ENCODE data around the gene EPHB2. TPM values are rescaled to one million over a fixed set of nuclear protein-coding genes. Genes with fewer than 3 reads are reported as not detected.

EPHB2 gene
- total and polyA plus RNA-seq, 2 donors (not counting 1 experiment from before 2014, with no cell fraction given): 0.07 to 0.39 TPM

DNA sequence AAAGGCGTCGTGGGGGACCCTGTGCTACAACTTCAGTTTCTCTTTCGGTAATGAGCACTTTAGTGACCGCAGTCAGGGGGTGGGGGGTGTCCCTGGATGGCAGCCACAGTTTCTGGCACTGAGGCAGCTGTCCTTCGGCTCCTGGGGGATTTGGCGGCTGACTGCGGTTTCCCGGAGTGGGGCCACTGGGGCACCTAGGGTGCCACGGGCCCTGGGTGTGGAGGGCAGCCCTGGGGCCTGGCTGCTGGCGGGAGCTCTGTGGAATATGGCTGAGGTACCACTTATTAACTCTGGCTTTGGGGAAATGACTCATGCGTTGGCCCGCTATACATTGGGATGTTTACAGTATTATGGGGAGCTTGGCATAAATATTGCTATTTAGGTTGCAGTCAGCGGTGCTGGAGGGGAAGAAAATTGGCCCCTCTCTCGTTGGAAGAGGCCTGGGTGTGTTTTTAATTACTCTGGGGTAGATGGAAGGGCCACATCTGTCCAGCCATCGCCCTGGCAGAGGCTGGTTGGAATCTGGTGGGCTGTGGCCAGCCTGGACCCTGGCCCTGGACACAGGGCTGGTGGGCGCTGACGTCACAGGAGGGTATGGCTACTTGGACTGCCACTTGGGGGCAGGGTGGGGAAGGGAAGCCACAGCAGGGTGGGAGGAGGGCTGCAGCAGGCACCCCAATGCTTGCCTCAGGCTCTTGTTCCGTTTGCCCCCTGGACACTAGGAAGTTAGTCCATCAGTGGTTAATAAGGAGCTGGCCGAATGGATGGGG, 2.0 kb downstream of the EPHB2 start:
- H3K79me2 ChIP-seq (ENCODE audit: control insufficient read depth, insufficient read depth, low read length): no peaks in the 10 kb centered on the region
- intact Hi-C loops (cut with micrococcal nuclease): no loop called here
- H2AFZ ChIP-seq (ENCODE audit: insufficient read depth, low read depth, low read length, poor library complexity, severe bottlenecking): no peak overlapping the region
- no peak overlapping the region for H3K4me2 ChIP-seq (replicated peaks; ENCODE audit: low read depth, low read length, poor library complexity, severe bottlenecking)
- DNase-seq (no peak), ATAC-seq (ENCODE audit: low read depth) (no peak)
- peaks cover 11 to 16% of the 10 kb centered on the region in 2 donors for H3K4me1 ChIP-seq (ENCODE audit: control insufficient read depth in 2 of 2, insufficient read depth in 2 of 2, low read length in 2 of 2)
- Mint-ChIP-seq H3K27ac (no peak overlapping the region), H3K9me3 (ENCODE audit: insufficient read depth) (no peaks in the 10 kb centered on the region), H3K4me1 (peaks cover 16% of the 10 kb centered on the region), H3K4me3 (peak overlapping the region; percentile 80), H3K27me3 (peaks cover 64% of the 10 kb centered on the region)
- no peak overlapping the region for H3K9ac ChIP-seq (ENCODE audit: low read length)
- H3K27ac ChIP-seq (ENCODE audit: low read length in 2 of 2): no peak overlapping the region
- ChIA-PET CTCF (no interaction called here), POLR2A (no interaction called here)
- peaks cover 0 to 44% (median 12%) of the 10 kb centered on the region in 4 experiments for H3K27me3 ChIP-seq (replicated peaks in 1 of 4; ENCODE audit: control extremely low read depth in 1 of 4, control insufficient read depth in 3 of 4, insufficient read depth in 4 of 4, low read length in 3 of 4)
- H3K9me3 ChIP-seq (ENCODE audit: control extremely low read depth in 1 of 3, control insufficient read depth in 2 of 3, insufficient read depth in 1 of 3, low read length in 2 of 3): no peaks in the 10 kb centered on the region
- no peaks in the 10 kb centered on the region for H3K36me3 ChIP-seq (replicated peaks in 1 of 2; ENCODE audit: control extremely low read depth in 1 of 2, control insufficient read depth in 1 of 2, extremely low read depth in 1 of 2, insufficient read depth in 2 of 2, low read length in 1 of 2)
- no peaks in the 10 kb centered on the region for H4K20me1 ChIP-seq (ENCODE audit: control insufficient read depth, insufficient read depth, low read length, poor library complexity, severe bottlenecking)
- TF ChIP-seq EZH2 (IDR thresholded peaks at IDR 0.05; ENCODE audit: borderline replicate concordance, insufficient read depth, low read depth, low read length, poor library complexity, severe bottlenecking) (no peak), CTCF (IDR thresholded peaks at IDR 0.05) (no peak)
- H3K4me3 ChIP-seq (ENCODE audit: control extremely low read depth in 1 of 5, extremely low read depth in 1 of 5, insufficient read depth in 1 of 5, low read depth in 2 of 5, low read length in 4 of 5): no peak overlapping the region
- WGBS (ENCODE audit: insufficient coverage): 86% methylated on average over 17 of the region's 19 CpGs

GRCh38 chr1:22714455-22714854, 3.8 kb downstream of the EPHB2 start:
- H3K4me3 Mint-ChIP-seq: no peak overlapping the region
- H3K27me3 ChIP-seq (replicated peaks in 1 of 4; ENCODE audit: control extremely low read depth in 1 of 4, control insufficient read depth in 3 of 4, insufficient read depth in 4 of 4, low read length in 3 of 4): peaks cover 0 to 34% (median 9%) of the 10 kb centered on the region in 4 experiments
- H2AFZ ChIP-seq (ENCODE audit: insufficient read depth, low read depth, low read length, poor library complexity, severe bottlenecking): no peak overlapping the region
- no peak overlapping the region for H3K4me2 ChIP-seq (replicated peaks; ENCODE audit: low read depth, low read length, poor library complexity, severe bottlenecking)
- H3K27ac Mint-ChIP-seq: no peak overlapping the region
- H3K9ac ChIP-seq (ENCODE audit: low read length): no peak overlapping the region
- H3K9me3 Mint-ChIP-seq (ENCODE audit: insufficient read depth): no peaks in the 10 kb centered on the region
- TF ChIP-seq CTCF (IDR thresholded peaks at IDR 0.05) (no peak), EZH2 (IDR thresholded peaks at IDR 0.05; ENCODE audit: borderline replicate concordance, insufficient read depth, low read depth, low read length, poor library complexity, severe bottlenecking) (no peak)
- no peak for ATAC-seq (ENCODE audit: low read depth)
- POLR2A ChIA-PET: no interaction called here
- no peaks in the 10 kb centered on the region for H3K79me2 ChIP-seq (ENCODE audit: control insufficient read depth, insufficient read depth, low read length)
- no peak overlapping the region for H3K4me3 ChIP-seq (ENCODE audit: control extremely low read depth in 1 of 5, extremely low read depth in 1 of 5, insufficient read depth in 1 of 5, low read depth in 2 of 5, low read length in 4 of 5)
- peaks cover 14% of the 10 kb centered on the region for H3K4me1 Mint-ChIP-seq
- WGBS (ENCODE audit: insufficient coverage): 93% methylated on average over 3 of the region's 3 CpGs
- H3K36me3 ChIP-seq (replicated peaks in 1 of 2; ENCODE audit: control extremely low read depth in 1 of 2, control insufficient read depth in 1 of 2, extremely low read depth in 1 of 2, insufficient read depth in 2 of 2, low read length in 1 of 2): no peaks in the 10 kb centered on the region
- H4K20me1 ChIP-seq (ENCODE audit: control insufficient read depth, insufficient read depth, low read length, poor library complexity, severe bottlenecking): no peaks in the 10 kb centered on the region
- CTCF ChIA-PET: no interaction called here
- H3K9me3 ChIP-seq (ENCODE audit: control extremely low read depth in 1 of 3, control insufficient read depth in 2 of 3, insufficient read depth in 1 of 3, low read length in 2 of 3): no peaks in the 10 kb centered on the region
- peaks cover 11 to 16% of the 10 kb centered on the region in 2 donors for H3K4me1 ChIP-seq (ENCODE audit: control insufficient read depth in 2 of 2, insufficient read depth in 2 of 2, low read length in 2 of 2)
- DNase-seq: no peak
- peaks cover 47% of the 10 kb centered on the region for H3K27me3 Mint-ChIP-seq
- no peak overlapping the region for H3K27ac ChIP-seq (ENCODE audit: low read length in 2 of 2)
- intact Hi-C loops (cut with micrococcal nuclease): no loop called here

All from B cell (primary cell).